Brain microvascular endothelial cell (primary cell): ENCODE results near the gene ESPL1.

Experiments used
- DNase-seq: peaks from one replicate; pipeline ENCODE4 v3.0.0-alpha.2; 2020
- H3K27ac ChIP-seq: fragments of 250-450 bp; sonication (Bioruptor Pico); 2 replicates; pipeline ENCODE4 v1.5.1; 2020; ENCODE audit warnings: mild to moderate bottlenecking, moderate library complexity
- H3K27me3 ChIP-seq: fragments of 250-450 bp; sonication (Bioruptor Pico); replicated peaks from 2 replicates; pipeline ENCODE4 v1.5.1; 2020; ENCODE audit warnings: mild to moderate bottlenecking
- H3K36me3 ChIP-seq: fragments of 250-450 bp; sonication (Bioruptor Pico); replicated peaks from 2 replicates; pipeline ENCODE4 v1.5.1; 2020; ENCODE audit warnings: mild to moderate bottlenecking
- H3K4me3 ChIP-seq: 2 replicates; pipeline ENCODE4 v1.5.1; 2011; ENCODE audit warnings: low read depth, mild to moderate bottlenecking, control low read depth, low read length, moderate library complexity
- CTCF ChIP-seq: IDR thresholded peaks from 2 replicates; pipeline ENCODE4 v1.5.1; 2011; ENCODE audit warnings: low read depth, mild to moderate bottlenecking, moderate library complexity, low read length, control low read depth, inconsistent platforms; ENCODE audit errors: missing control alignments
- in situ Hi-C: cut with HindIII; loops from 2 replicates; pipeline ENCODE4 v1.10.0; 2017; ENCODE audit warnings: low sequenced_read_pairs, low pct_ligation_motif_present

Gene ESPL1

GRCh38 chr12:53252349-53252916 is 15.7 kb upstream of the ESPL1 start:
- no peak for DNase-seq
- peak overlapping the region; percentile 37 for H3K27ac ChIP-seq
- no peaks in the 10 kb centered on the region for H3K27me3 ChIP-seq
- H3K36me3 ChIP-seq = peaks cover 8% of the 10 kb centered on the region
- TF ChIP-seq CTCF = no peak
- peak overlapping the region; percentile 87 for H3K4me3 ChIP-seq
- in situ Hi-C loops = no loop called here

GRCh38 chr12:53253298-53253697 is 14.8 kb upstream of the ESPL1 start:
- in situ Hi-C loops = no loop called here
- Histone ChIP-seq H3K4me3 (peak overlapping the region; percentile 9), H3K27me3 (no peaks in the 10 kb centered on the region), H3K36me3 (peaks cover 8% of the 10 kb centered on the region), H3K27ac (no peak overlapping the region)
- DNase-seq = no peak
- TF ChIP-seq CTCF = no peak

GRCh38 chr12:53254816-53255545 is 13.1 kb upstream of the ESPL1 start:
- H3K36me3 ChIP-seq = peaks cover 8% of the 10 kb centered on the region
- no peaks in the 10 kb centered on the region for H3K27me3 ChIP-seq
- DNase-seq = no peak
- H3K4me3 ChIP-seq = no peak overlapping the region
- in situ Hi-C loops = no loop called here
- no peak for TF ChIP-seq CTCF
- H3K27ac ChIP-seq = no peak overlapping the region

GRCh38 chr12:53255996-53256395 is 12.1 kb upstream of the ESPL1 start:
- H3K27me3 ChIP-seq = no peaks in the 10 kb centered on the region
- no peak for TF ChIP-seq CTCF
- no peak overlapping the region for H3K27ac ChIP-seq
- no peak for DNase-seq
- in situ Hi-C loops = no loop called here
- H3K36me3 ChIP-seq = peaks cover 8% of the 10 kb centered on the region
- no peak overlapping the region for H3K4me3 ChIP-seq

- H3K27ac ChIP-seq = no peak overlapping the region
- no peaks in the 10 kb centered on the region for H3K27me3 ChIP-seq
These were observed 9.3 kb upstream of the ESPL1 start for GRCh38 chr12:53258541-53259539.

More at GRCh38 chr12:53258541-53259539, 9.3 kb upstream of the ESPL1 start:
- in situ Hi-C loops = no loop called here
- Histone ChIP-seq H3K36me3 (peaks cover 5% of the 10 kb centered on the region), H3K4me3 (no peak overlapping the region)
- no peak for DNase-seq
- TF ChIP-seq CTCF = no peak
